ENCODE results near the gene ASB1. TPM values are rescaled to one million over a fixed set of nuclear protein-coding genes. Genes with fewer than 3 reads are reported as not detected.

ASB1 gene
- total RNA-seq, 1 experiment from 2014 or later, result 46.0 TPM

- Histone ChIP-seq H3T11ph (ENCODE audit: low read length) (no peak overlapping the region), H4K5ac (ENCODE audit: insufficient read length, low read depth, low read length) (no peak overlapping the region), H2BK20ac (ENCODE audit: low read depth, low read length, poor library complexity, severe bottlenecking) (no peak overlapping the region), H3K18ac (ENCODE audit: insufficient read length, low read depth, low read length) (no peak overlapping the region), H2BK15ac (ENCODE audit: low read depth, low read length) (no peak overlapping the region), H3K56ac (ENCODE audit: insufficient read length, low read depth, low read length) (no peak overlapping the region), H3K4ac (ENCODE audit: low read depth, low read length) (no peak overlapping the region), H3K27me3 (ENCODE audit: insufficient read depth, low read length) (no peaks in the 10 kb centered on the region), H4K91ac (ENCODE audit: insufficient read length, low read depth, low read length) (no peak overlapping the region), H3K79me2 (ENCODE audit: insufficient read depth, low read length) (no peaks in the 10 kb centered on the region), H2BK5ac (ENCODE audit: insufficient read length, low read length) (no peak overlapping the region), H3K27ac (ENCODE audit: insufficient read length, low read depth, low read length) (no peak overlapping the region), H3K4me2 (ENCODE audit: insufficient read depth, insufficient read length, low read length) (no peak overlapping the region), H4K20me1 (ENCODE audit: control insufficient read depth, insufficient read depth, insufficient read length) (no peaks in the 10 kb centered on the region), H4K8ac (replicated peaks; ENCODE audit: insufficient read length, low read depth, low read length) (no peak overlapping the region), H2BK12ac (ENCODE audit: insufficient read length, low read depth, low read length) (no peak overlapping the region), H3K23me2 (ENCODE audit: insufficient read length, low read depth, low read length, poor library complexity, severe bottlenecking) (no peaks in the 10 kb centered on the region), H3K79me1 (ENCODE audit: insufficient read depth, low read depth, low read length, poor library complexity, severe bottlenecking) (no peaks in the 10 kb centered on the region), H3K9me3 (ENCODE audit: control insufficient read depth, low read depth, low read length) (no peaks in the 10 kb centered on the region), H3K14ac (ENCODE audit: insufficient read depth, low read length) (no peak overlapping the region), H3K4me1 (ENCODE audit: insufficient read depth, low read length) (no peaks in the 10 kb centered on the region), H2AK5ac (ENCODE audit: insufficient read length, low read length) (no peak overlapping the region), H3K9ac (ENCODE audit: extremely low read depth, insufficient read length, low read length) (no peak overlapping the region), H3K23ac (ENCODE audit: insufficient read length, low read depth, low read length) (no peak overlapping the region), H2BK120ac (ENCODE audit: low read depth, low read length, poor library complexity, severe bottlenecking) (no peak overlapping the region), H2AFZ (ENCODE audit: low read length) (no peak overlapping the region)
- H3K36me3 Mint-ChIP-seq (ENCODE audit: insufficient read depth in 1 of 3, low read depth in 3 of 3), result peaks cover 0 to 2% (median 0%) of the 10 kb centered on the region in 3 experiments; a peak in 2 of 7 replicates
- H3K27ac Mint-ChIP-seq, result no peak overlapping the region
- TF ChIP-seq CTCF (conservative IDR thresholded peaks at IDR 0.05), result no peak
- no peak for DNase-seq
- no peaks in the 10 kb centered on the region for H3K9me3 Mint-ChIP-seq
- no peaks in the 10 kb centered on the region for H3K27me3 Mint-ChIP-seq (ENCODE audit: low read depth)
- H3K4me1 Mint-ChIP-seq, result peaks cover 8 to 19% of the 10 kb centered on the region in 2 experiments
- H3K4me3 Mint-ChIP-seq, result no peak overlapping the region; a peak in 1 of 5 replicates
- no CpG with 5 or more reads among the region's 21 CpGs for WGBS (ENCODE audit: extremely low coverage, insufficient read length, low lambda C conversion rate)
Measured at GRCh38 chr2:238403632-238404405, 22.9 kb upstream of the ASB1 start.
